Measurements from ENCODE around the gene ATAD3A. TPM values are rescaled to one million over a fixed set of nuclear protein-coding genes. Genes with fewer than 3 reads are reported as not detected.

ATAD3A gene
- total RNA-seq, 1 donor from 2014 or later = 28.7 TPM

DNA sequence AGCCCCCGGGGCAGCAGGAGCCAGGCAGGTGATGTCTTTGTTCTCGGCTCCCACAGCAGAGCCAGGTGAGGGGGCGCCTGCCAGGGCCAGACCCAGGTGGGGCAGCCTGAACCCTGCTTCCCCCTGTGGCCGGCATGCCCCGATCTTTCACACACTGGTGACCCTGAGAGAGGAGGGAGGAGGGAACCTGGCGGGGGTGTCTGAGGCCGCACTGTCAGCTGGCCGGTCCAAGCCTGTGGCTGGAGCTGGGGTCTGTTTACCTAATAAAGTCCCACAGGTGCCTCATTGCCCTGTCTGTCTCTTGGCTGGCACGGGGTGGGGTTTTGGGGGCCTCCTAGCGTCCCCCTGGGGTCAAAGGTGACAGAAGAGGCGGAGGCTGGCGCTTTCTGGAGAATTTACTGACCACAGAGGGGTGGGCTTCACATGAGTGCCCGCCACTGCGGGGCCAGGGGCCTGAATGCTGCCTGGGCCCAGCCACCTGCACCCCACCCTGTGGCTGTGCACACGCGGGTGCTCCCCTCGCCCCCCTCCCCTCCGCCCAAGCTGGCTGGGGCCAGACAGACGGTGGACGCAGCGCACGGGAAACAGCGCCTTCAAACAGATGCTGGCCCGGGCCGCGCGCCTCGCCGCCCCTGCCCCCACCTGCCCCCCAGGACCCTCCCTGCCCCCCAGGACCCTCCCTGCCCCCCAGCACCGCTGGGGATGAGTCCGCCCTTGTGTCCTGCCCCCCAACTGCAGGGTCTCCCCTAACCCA is 22.6 kb downstream of the ATAD3A start:
- FAIRE-seq = no peak
- Histone ChIP-seq H3K36me3 (ENCODE audit: control insufficient read depth, insufficient read depth, low read length) (peaks cover 2% of the 10 kb centered on the region), H3K4me3 (ENCODE audit: low read depth, low read length) (no peak overlapping the region), H3K27me3 (ENCODE audit: control insufficient read depth, insufficient read depth, low read length) (no peaks in the 10 kb centered on the region)
- no peak for DNase-seq (ENCODE audit: low read depth)
- TF ChIP-seq, protein P1, sequence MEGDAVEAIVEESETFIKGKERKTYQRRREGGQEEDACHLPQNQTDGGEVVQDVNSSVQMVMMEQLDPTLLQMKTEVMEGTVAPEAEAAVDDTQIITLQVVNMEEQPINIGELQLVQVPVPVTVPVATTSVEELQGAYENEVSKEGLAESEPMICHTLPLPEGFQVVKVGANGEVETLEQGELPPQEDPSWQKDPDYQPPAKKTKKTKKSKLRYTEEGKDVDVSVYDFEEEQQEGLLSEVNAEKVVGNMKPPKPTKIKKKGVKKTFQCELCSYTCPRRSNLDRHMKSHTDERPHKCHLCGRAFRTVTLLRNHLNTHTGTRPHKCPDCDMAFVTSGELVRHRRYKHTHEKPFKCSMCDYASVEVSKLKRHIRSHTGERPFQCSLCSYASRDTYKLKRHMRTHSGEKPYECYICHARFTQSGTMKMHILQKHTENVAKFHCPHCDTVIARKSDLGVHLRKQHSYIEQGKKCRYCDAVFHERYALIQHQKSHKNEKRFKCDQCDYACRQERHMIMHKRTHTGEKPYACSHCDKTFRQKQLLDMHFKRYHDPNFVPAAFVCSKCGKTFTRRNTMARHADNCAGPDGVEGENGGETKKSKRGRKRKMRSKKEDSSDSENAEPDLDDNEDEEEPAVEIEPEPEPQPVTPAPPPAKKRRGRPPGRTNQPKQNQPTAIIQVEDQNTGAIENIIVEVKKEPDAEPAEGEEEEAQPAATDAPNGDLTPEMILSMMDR (IDR thresholded peaks at IDR 0.05; ENCODE audit: insufficient read depth, low read length, severe bottlenecking) = no peak

DNA sequence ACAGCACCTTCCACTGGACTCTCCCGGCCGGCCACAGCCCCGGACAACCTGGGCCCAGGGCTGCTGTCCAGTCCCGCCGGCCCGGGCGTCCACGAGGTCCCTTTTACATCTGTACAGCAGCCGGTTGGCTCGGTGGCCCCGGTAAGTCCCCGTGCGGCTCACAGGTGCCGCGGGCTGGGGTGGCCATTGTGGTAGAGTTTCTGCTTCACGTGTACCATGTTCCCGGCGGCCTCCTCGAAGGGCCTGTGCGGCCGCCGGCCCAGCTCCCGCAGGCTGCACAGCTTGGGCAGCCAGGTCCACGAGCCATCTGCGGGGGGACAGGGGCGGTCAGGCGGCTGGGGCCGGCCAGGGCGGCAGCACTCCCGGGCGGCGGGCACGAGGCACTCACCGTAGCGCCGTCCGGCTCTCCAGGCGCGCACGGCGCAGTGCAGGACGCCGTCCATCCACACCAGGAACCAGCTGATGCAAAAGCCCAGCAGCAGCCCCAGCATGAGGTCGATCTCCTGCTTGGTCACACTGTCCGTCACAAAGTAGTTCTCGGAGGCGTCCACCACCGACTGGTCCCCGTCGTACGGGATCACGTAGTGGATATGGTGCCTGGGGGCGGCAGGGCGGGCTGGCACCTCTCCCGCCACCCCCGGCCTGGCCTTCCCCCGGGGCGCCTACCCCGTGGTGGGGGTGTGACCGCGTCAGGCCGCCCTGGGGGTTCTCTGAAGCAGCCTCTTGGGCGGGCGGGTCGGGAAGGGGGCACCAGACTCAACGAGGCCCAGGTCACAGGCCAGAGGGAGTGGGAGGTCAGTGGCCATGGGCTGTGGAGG is 23.4 kb downstream of the ATAD3A start:
- FAIRE-seq = no peak
- TF ChIP-seq, protein P1 (IDR thresholded peaks at IDR 0.05; ENCODE audit: insufficient read depth, low read length, severe bottlenecking) = no peak
- no peaks in the 10 kb centered on the region for H3K27me3 ChIP-seq (ENCODE audit: control insufficient read depth, insufficient read depth, low read length)
- DNase-seq (ENCODE audit: low read depth) = no peak
- H3K4me3 ChIP-seq (ENCODE audit: low read depth, low read length) = no peak overlapping the region
- H3K36me3 ChIP-seq (ENCODE audit: control insufficient read depth, insufficient read depth, low read length) = no peaks in the 10 kb centered on the region

DNA sequence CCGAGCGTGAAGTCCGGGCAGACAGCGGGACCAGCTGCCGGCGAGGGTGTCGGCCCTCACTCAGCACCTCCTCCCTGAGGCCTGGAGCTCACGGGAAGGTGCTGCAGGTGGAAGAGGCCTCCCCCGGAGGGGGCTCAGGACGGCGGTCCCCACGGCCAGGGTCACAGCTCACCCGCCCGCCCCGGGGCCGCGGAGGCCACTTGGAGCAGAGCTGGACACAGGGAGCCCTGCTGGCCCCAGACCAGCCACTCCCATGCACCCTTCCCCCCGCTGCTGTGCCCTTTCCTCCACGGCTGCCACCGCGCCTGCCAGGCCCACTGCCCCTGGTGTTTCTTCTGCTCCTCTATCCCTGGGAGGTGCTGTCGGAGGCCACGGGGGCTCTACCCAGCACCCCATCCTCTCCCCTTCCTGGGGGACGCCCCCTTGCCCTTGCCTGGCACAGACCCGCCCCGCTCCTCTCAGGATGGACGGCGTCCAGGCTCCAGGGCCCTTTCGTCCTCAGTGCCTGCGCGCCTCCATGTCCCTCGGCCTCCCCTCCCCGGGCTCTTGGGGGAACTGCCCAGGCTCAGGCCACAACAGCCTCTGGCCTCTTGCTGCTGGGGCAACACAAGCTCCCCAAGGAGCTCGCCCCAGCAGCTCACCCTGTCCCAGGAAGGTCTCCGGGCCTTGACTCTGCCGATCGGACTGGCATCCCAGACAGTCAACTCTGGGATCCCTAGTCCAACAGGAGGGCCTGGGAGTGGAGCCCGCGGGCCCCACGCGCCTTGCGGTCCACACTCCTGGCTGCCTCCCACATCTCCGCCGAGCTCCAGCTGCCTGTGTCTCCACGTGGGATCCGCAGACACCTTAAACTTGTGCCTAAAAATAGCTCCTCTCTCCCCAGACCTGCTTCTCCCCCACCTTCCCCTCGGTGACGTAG is 24.3 kb downstream of the ATAD3A start:
- H3K27me3 ChIP-seq (ENCODE audit: control insufficient read depth, insufficient read depth, low read length) = no peaks in the 10 kb centered on the region
- H3K4me3 ChIP-seq (ENCODE audit: low read depth, low read length) = no peak overlapping the region
- H3K36me3 ChIP-seq (ENCODE audit: control insufficient read depth, insufficient read depth, low read length) = peaks cover under 1% of the 10 kb centered on the region
- no peak for DNase-seq (ENCODE audit: low read depth)
- TF ChIP-seq, protein P1 (IDR thresholded peaks at IDR 0.05; ENCODE audit: insufficient read depth, low read length, severe bottlenecking) = no peak
- FAIRE-seq = no peak

DNA sequence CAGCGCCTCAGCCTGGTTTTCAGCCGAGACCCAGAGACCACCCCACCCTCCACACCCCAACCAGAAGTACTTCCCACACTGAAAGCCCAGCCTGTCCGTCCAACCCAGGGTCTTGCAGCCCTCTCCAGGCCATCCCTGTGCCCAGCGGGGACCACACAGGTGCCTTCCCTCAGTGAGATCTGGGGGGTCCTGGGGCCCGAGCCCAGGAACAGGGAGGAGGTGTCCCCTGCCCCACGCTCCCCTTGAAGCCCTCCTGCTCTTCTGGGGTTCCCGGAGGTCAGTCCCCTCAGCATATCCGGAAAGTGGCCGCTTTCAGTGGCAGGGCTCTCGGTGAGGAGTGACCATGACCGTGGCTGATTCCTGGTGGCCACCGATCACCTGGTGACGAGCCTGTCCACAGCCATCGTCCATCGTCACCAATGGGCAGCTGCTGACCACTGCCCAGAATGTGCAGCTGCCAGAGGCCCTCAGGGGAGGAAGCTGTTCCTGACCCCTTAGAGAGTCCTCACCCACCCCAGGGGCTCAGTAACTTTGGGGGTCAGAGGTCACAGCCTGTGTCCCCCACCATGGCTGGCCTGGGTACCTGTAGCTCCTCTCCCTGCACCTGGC is 25.1 kb downstream of the ATAD3A start:
- Histone ChIP-seq H3K4me3 (ENCODE audit: low read depth, low read length) (no peak overlapping the region), H3K36me3 (ENCODE audit: control insufficient read depth, insufficient read depth, low read length) (peaks cover 2% of the 10 kb centered on the region), H3K27me3 (ENCODE audit: control insufficient read depth, insufficient read depth, low read length) (no peaks in the 10 kb centered on the region)
- DNase-seq (ENCODE audit: low read depth) (no peak), FAIRE-seq (no peak)
- TF ChIP-seq, protein P1 (IDR thresholded peaks at IDR 0.05; ENCODE audit: insufficient read depth, low read length, severe bottlenecking) = no peak

DNA sequence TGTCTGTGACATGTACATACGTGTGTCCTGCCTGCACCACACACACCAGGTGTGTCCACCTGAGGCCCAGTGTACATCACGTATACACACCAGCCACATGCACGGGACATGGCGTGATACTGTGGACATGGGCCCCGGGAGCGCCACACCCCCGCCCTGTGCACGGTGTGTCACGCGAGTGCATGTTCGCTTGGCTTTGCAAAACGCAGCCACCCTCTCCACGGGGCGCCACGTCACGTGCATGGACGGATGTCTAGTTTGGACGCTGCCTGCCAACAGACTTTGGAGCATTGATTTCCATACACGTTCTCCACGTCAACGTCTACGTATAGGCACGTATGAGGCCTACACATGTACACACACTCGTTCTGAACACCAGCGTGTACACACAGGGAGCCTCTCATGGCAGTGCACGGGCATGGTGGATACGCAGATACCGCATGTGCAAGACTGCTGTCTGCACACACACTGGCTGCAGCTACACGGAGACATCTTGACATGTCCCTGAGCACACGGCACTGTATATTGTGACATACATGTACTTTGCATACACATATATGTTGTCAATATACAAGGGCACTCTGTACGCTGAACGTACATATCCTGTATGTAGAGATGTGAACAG is 25.8 kb downstream of the ATAD3A start:
- no peak for DNase-seq (ENCODE audit: low read depth)
- TF ChIP-seq, protein P1 (IDR thresholded peaks at IDR 0.05; ENCODE audit: insufficient read depth, low read length, severe bottlenecking) = no peak
- peak; percentile 93 for FAIRE-seq
- Histone ChIP-seq H3K36me3 (ENCODE audit: control insufficient read depth, insufficient read depth, low read length) (peaks cover 3% of the 10 kb centered on the region), H3K4me3 (ENCODE audit: low read depth, low read length) (no peak overlapping the region), H3K27me3 (ENCODE audit: control insufficient read depth, insufficient read depth, low read length) (no peaks in the 10 kb centered on the region)
